ENCODE data around the gene SPOCK3.
"Not testable (repeated sequence)": the region's sequence is repeated elsewhere in the genome, so short reads cannot be mapped to it uniquely, and the experiment has no call there.

SPOCK3 gene

GRCh38 chr4:166957451-166957850 lies 276.8 kb downstream of the SPOCK3 start:
- DNase-seq (ENCODE audit: low read depth, low spot score): no peak

- DNase-seq (ENCODE audit: low read depth, low spot score): no peak
Observed at GRCh38 chr4:166956484-166956883, 277.8 kb downstream of the SPOCK3 start.

GRCh38 chr4:166941629-166942028 lies 292.7 kb downstream of the SPOCK3 start:
- DNase-seq (ENCODE audit: low read depth, low spot score): no peak

GRCh38 chr4:166930464-166930863 lies 303.8 kb downstream of the SPOCK3 start:
- DNase-seq (ENCODE audit: low read depth, low spot score): no peak

- no peak for DNase-seq (ENCODE audit: low read depth, low spot score)
Observed at GRCh38 chr4:166924424-166924823, 309.9 kb downstream of the SPOCK3 start.

GRCh38 chr4:166913926-166914325 lies 320.4 kb downstream of the SPOCK3 start:
- DNase-seq (ENCODE audit: low read depth, low spot score): no peak

- no peak for DNase-seq (ENCODE audit: low read depth, low spot score)
Observed at GRCh38 chr4:166903408-166903807, 330.9 kb downstream of the SPOCK3 start.

GRCh38 chr4:166902941-166903340 lies 331.4 kb downstream of the SPOCK3 start:
- DNase-seq (ENCODE audit: low read depth, low spot score): no peak

- no peak for DNase-seq (ENCODE audit: low read depth, low spot score)
Observed at GRCh38 chr4:166896254-166896653, 338.0 kb downstream of the SPOCK3 start.

- DNase-seq (ENCODE audit: low read depth, low spot score): no peak
Observed at GRCh38 chr4:166895771-166896170, 338.5 kb downstream of the SPOCK3 start.

- DNase-seq (ENCODE audit: low read depth, low spot score): no peak
Observed at GRCh38 chr4:166887457-166887856, 346.8 kb downstream of the SPOCK3 start.

GRCh38 chr4:166886718-166887117 lies 347.6 kb downstream of the SPOCK3 start:
- no peak for DNase-seq (ENCODE audit: low read depth, low spot score)

- no peak for DNase-seq (ENCODE audit: low read depth, low spot score)
Observed at GRCh38 chr4:166882221-166882620, 352.1 kb downstream of the SPOCK3 start.

- DNase-seq (ENCODE audit: low read depth, low spot score): no peak
Observed at GRCh38 chr4:166875821-166876220, 358.5 kb downstream of the SPOCK3 start.

- no peak for DNase-seq (ENCODE audit: low read depth, low spot score)
Observed at GRCh38 chr4:166862032-166862431, 372.3 kb downstream of the SPOCK3 start.

GRCh38 chr4:166850398-166850797 lies 383.9 kb downstream of the SPOCK3 start:
- DNase-seq (ENCODE audit: low read depth, low spot score): not testable (repeated sequence)

- DNase-seq (ENCODE audit: low read depth, low spot score): no peak
Observed at GRCh38 chr4:166846939-166847338, 387.4 kb downstream of the SPOCK3 start.

GRCh38 chr4:166842795-166843261 lies 391.5 kb downstream of the SPOCK3 start:
- DNase-seq (ENCODE audit: low read depth, low spot score): no peak

- no peak for DNase-seq (ENCODE audit: low read depth, low spot score)
Observed at GRCh38 chr4:166839615-166840251, 394.6 kb downstream of the SPOCK3 start.

GRCh38 chr4:166838975-166839614 lies 395.2 kb downstream of the SPOCK3 start:
- DNase-seq (ENCODE audit: low read depth, low spot score): no peak

- no peak for DNase-seq (ENCODE audit: low read depth, low spot score)
Observed at GRCh38 chr4:166836865-166837264, 397.4 kb downstream of the SPOCK3 start.

- no peak for DNase-seq (ENCODE audit: low read depth, low spot score)
Observed at GRCh38 chr4:166827629-166828028, 406.7 kb downstream of the SPOCK3 start.

- DNase-seq (ENCODE audit: low read depth, low spot score): no peak
Observed at GRCh38 chr4:166827167-166827566, 407.1 kb downstream of the SPOCK3 start.

Data from ELF-1 (cell line).